Measurements from ENCODE around the gene CA14. TPM values are rescaled to one million over a fixed set of nuclear protein-coding genes. Genes with fewer than 3 reads are reported as not detected.
A peak's percentile ranks its signal among the peaks of the same experiment; 100 is the strongest.

CA14 gene
- total RNA-seq, 6 donors from 2014 or later = 0.61 to 1.0 (median 0.63) TPM; not detected in 2

GRCh38 chr1:150273311-150273710, 15.7 kb downstream of the CA14 start:
- Histone ChIP-seq H3K36me3 (no peaks in the 10 kb centered on the region), H3K27ac (peak overlapping the region in 3 of 4 donors; percentile 25 to 68 (median 63)), H3K9me3 (no peaks in the 10 kb centered on the region), H3K27me3 (no peaks in the 10 kb centered on the region), H3K4me3 (peak overlapping the region in 1 of 4 donors; percentile 7), H3K4me1 (peaks cover 0 to 24% (median 10%) of the 10 kb centered on the region in 4 donors)
- 63 to 88% methylated on average over 1 of the region's 1 CpG for WGBS, 2 donors
- DNase-seq (no peak), ATAC-seq (ENCODE audit: low FRiP score in 2 of 2) (no peak)
- TF ChIP-seq CTCF (IDR thresholded peaks at IDR 0.05) (no peak), POLR2A (IDR thresholded peaks at IDR 0.05) (no peak), EP300 (IDR thresholded peaks at IDR 0.05) (no peak), POLR2AphosphoS5 (IDR thresholded peaks at IDR 0.05) (no peak)

DNA sequence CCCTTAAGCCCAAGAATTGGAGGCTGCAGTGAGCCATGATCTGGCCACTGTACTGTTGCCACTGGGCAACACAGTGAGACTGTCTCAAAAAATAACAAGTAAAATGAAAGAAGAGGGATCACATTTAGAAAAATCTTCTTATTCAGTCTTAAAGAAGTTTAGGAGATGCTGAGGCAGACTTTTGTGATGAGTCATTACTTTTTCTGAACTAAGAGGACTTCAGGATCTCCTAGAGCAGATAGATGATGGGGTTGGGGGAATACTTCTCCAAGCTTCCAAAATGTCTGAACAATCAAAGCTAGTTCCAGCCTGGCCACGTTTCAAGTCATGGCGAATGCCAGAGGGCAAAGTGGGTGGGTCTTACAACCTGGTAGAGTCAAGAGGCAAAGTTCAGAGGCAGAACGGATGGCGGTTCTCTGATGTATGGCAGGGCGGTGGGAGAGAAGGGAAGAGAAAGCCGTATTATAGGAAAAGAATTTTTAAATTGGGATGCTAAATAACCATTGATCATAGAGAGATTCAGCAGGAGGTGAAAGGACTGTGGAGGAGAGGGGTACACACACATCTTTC, 22.6 kb downstream of the CA14 start:
- ATAC-seq (ENCODE audit: low FRiP score in 2 of 2) (no peak), DNase-seq (no peak)
- Histone ChIP-seq H3K4me3 (no peak overlapping the region), H3K9me3 (no peaks in the 10 kb centered on the region), H3K36me3 (no peaks in the 10 kb centered on the region), H3K27me3 (no peaks in the 10 kb centered on the region), H3K4me1 (peaks cover 9 to 32% (median 27%) of the 10 kb centered on the region in 4 donors), H3K27ac (peak overlapping the region in 2 of 4 donors; percentile 81 to 86)
- TF ChIP-seq POLR2AphosphoS5 (IDR thresholded peaks at IDR 0.05) (no peak), POLR2A (IDR thresholded peaks at IDR 0.05) (no peak), CTCF (IDR thresholded peaks at IDR 0.05) (no peak), EP300 (IDR thresholded peaks at IDR 0.05) (no peak)
- WGBS, 2 donors = 72 to 81% methylated on average over 6 of the region's 6 CpGs

- Histone ChIP-seq H3K27me3 (no peaks in the 10 kb centered on the region), H3K27ac (peak overlapping the region; percentile 74 to 88 (median 84)), H3K9me3 (no peaks in the 10 kb centered on the region), H3K4me1 (peaks cover 9 to 32% (median 27%) of the 10 kb centered on the region in 4 donors), H3K36me3 (peaks cover 0 to under 1% (median 0%) of the 10 kb centered on the region in 4 donors), H3K4me3 (peak overlapping the region in 3 of 4 donors; percentile 39 to 62 (median 54))
- peak; percentile 35 to 74 (median 65) for TF ChIP-seq CTCF (IDR thresholded peaks at IDR 0.05)
- no peak for TF ChIP-seq POLR2A (IDR thresholded peaks at IDR 0.05)
- TF ChIP-seq POLR2AphosphoS5 (IDR thresholded peaks at IDR 0.05) = no peak
- no peak for TF ChIP-seq EP300 (IDR thresholded peaks at IDR 0.05)
- peak in 1 of 2 donors; percentile 76 for DNase-seq
- peak; percentile 85 to 86 for ATAC-seq (ENCODE audit: low FRiP score in 2 of 2)
- WGBS, 2 donors = 6% methylated on average over 15 of the region's 15 CpGs
These were observed 23.7 kb downstream of the CA14 start for GRCh38 chr1:150281221-150281757.

DNA sequence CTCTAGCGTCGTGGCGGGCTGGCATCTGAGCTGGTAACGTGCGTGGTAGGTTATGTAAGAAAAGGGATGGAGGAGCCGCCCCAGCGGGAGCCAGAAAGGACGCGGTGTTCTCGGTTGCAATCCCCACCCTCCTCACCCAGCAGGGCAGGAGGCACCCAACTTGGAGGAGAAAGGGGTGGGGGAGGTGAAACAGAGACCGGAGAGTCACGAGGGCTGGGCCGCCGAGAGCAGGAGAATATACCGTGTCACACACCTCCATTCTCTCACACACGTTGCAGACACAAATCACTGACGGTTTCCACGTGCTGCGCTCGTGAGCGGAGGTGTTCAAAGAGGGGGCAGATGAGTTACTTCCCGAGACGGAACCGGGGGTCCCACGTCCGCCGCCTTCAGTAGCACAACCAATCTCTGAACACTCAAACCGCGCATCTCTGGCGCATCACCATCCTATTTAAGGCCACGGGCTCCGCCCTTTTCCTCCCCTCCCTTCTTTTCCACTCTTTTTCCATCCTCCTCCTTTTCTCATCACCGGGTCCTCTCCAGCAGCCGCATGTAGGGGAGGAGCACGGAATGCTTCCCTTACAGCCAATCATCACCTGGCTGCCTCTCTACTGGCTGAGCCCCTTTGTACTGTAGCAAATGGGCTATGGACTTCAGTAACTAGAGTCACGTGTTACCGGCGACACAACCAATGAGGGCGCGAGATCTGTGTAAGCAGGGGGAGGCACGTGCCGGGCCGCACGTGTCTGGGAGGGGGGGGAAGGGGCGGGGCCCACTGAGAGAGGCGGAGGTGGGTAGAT, 24.4 kb downstream of the CA14 start, which contains the start of gene CIART:
Gene CIART (plus strand): TSS at position 797 of the 800 bp plus-strand sequence. CDS start 714 bp downstream, outside the sequence.
- Histone ChIP-seq H3K36me3 (peaks cover 0 to 7% (median 2%) of the 10 kb centered on the region in 4 donors), H3K27me3 (no peaks in the 10 kb centered on the region), H3K4me1 (peaks cover 9 to 32% (median 27%) of the 10 kb centered on the region in 4 donors), H3K4me3 (peak within 1 kb of the TSS; percentile 33 to 62 (median 46)), H3K27ac (peak within 1 kb of the TSS; percentile 74 to 88 (median 84)), H3K9me3 (no peaks in the 10 kb centered on the region)
- DNase-seq (peak; percentile 90 to 95), ATAC-seq (ENCODE audit: low FRiP score in 2 of 2) (peak; percentile 97 to 98)
- WGBS, 2 donors = 2 to 3% methylated on average over 45 to 46 of the region's 46 CpGs
- no peak for TF ChIP-seq CTCF (IDR thresholded peaks at IDR 0.05)
- TF ChIP-seq EP300 (IDR thresholded peaks at IDR 0.05) = peak in 2 of 4 donors; percentile 42 to 63
- TF ChIP-seq POLR2AphosphoS5 (IDR thresholded peaks at IDR 0.05) = peak; percentile 16 to 63
- TF ChIP-seq POLR2A (IDR thresholded peaks at IDR 0.05) = peak in 2 of 4 donors; percentile 34 to 37

All from upper lobe of left lung (tissue), 6 donors.